DMS114 treated with DMSO at 0.1 percent for 48 hours (cell line): Measurements from ENCODE around the gene SCAMP4.
"Not testable (repeated sequence)": the region's sequence is repeated elsewhere in the genome, so short reads cannot be mapped to it uniquely, and the experiment has no call there.

Experiments used
- DNase-seq: peaks from one replicate; lab custom pipeline; 2025; ENCODE audit not compliant: unreplicated experiment; lab: John Stamatoyannopoulos, UW

Gene SCAMP4

GRCh38 chr19:1866693-1867348 lies 38.4 kb upstream of the SCAMP4 start:
- no peak for DNase-seq

- DNase-seq: no peak
Observed at GRCh38 chr19:1867349-1867724, 37.9 kb upstream of the SCAMP4 start.

DNA sequence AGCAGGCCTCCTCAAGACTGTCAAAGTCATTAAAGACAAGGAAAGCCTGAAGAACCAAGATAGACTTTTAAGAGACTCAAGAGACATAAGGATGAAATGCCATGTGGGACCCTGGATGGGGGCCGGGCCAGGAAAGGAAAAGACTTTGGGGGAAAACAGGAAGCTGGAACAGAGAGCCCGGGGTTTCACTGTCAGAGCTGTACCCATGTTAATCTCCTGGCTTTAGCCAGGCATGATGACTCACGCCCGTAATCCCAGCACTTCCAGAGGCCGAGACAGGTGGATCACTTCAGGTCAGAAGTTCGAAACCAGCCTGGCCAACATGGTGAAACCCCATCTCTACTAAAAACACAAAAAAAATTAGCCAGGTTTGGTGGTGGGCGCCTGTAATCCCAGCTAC lies 36.2 kb upstream of the SCAMP4 start:
- DNase-seq: no peak

GRCh38 chr19:1871140-1871597 lies 34.0 kb upstream of the SCAMP4 start:
- no peak for DNase-seq

DNA sequence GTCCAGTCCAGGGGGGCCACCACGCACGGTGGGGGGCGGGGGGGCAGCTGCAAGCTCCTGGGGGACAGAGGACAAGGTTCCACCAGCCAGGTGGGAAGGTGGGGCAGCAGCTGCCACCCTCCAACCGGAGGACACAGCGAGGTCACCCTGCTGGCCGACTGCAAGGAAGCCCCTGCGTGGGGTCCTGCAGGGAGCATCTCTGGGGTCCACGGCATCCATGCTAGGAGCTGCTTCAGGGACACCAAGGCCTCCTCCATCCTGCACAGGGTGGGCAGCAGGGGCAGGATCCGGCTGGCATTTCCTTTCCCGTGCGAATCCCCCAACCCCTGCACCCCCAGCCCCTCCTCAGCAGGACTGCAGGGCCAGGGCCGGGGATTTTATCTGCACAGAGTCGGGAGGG lies 33.6 kb upstream of the SCAMP4 start:
- DNase-seq: no peak

- DNase-seq: no peak
Observed at GRCh38 chr19:1872807-1873523, 32.2 kb upstream of the SCAMP4 start.

DNA sequence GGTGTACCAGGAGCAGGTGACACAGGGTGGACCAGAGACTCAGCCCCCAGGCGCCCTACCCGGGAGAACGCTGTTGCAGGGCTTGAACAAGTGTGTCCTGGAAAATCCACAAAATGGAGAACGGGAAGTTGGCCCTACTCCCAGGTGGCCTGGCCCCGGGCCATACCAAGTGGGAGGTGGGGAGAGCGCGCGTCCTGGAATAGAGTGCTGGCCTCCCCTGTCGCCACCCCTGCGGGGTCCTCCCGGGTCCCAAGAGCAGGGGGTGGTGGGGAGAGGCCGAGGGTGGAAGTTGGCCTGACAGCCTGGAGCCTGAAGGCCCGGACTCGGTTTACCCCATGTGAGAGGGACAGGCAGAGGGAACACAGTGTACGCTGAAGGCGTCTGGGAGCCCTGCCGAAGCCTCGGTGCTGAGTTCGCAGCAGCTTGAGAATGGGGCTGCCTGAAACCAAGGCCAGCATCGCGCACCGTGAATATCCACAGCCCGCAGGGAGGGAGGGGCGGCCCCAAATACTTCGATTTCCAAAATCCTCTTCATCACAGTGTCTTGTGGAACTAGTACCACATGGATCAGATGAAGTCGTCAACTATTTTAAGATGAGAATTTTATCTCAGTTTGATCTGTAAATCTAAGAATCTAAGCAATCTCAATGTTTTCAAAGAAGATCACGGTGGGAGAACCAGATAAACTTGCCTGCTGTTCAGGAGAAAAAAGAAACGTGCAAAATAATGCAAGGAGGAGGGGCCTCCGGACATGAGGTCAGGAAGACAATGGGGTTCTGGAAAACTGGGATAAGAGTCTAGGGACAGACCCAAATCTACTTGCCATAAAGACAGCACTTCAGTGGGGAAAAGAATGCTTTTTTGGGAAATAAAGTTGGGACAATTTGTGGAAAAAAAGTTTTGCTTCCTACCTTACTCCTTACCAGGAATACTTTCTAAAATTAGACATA lies 31.4 kb upstream of the SCAMP4 start:
- DNase-seq: no peak

DNA sequence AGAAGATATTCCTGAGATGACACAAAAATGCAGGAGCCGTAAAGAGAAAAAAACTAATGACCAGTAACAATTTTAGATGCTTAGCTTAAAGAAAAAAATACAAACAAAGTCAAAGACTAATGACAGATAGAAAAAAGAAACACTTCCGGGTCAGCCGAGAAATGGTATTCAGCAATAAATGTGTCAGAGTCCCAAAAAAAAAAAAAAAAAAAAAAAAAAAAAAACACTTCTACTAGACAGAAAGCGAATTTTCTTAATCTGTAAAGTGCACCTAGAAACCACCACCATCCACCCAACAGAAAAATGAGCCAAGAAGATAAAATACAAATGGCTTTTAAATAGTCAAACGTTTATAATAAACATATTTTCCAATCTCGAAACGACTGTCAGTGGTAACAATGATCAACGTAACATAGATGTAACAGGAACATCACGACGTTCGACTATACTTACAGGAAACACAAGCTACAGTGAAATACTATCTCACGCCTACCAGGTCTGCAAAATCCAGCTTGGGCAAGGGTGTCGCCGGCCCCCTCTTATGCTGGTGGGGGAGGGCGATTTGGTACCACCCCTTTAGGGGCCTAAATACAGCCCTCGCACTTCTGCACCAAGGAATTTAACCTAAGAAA lies 30.5 kb upstream of the SCAMP4 start:
- DNase-seq: no peak

GRCh38 chr19:1875265-1875645 lies 29.9 kb upstream of the SCAMP4 start:
- not testable (repeated sequence) for DNase-seq

GRCh38 chr19:1875646-1876495 lies 29.3 kb upstream of the SCAMP4 start:
- peak; percentile 72 for DNase-seq

GRCh38 chr19:1876496-1877279 lies 28.5 kb upstream of the SCAMP4 start:
- DNase-seq: not testable (repeated sequence)

DNA sequence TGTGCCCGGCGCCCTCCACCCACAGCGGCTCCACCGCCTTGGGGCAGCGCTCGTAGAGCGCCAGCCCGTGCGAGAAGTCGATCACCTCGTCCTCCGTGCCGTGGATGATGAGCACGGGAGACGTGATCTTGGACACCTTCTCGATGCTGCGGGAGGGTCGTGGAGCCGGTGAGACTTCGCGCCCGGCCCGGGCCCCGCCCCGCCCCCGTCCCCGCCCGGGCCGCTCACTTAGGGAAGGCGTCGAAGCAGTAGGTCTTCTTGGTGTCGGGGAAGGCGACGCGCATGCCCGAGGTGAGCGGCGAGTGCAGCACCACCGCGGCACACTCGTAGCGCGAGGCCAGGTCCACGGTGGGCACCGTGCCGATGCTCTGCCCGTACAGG lies 27.9 kb upstream of the SCAMP4 start:
- not testable (repeated sequence) for DNase-seq

- not testable (repeated sequence) for DNase-seq
Observed at GRCh38 chr19:1878583-1878982, 26.6 kb upstream of the SCAMP4 start.

GRCh38 chr19:1879982-1880381 lies 25.2 kb upstream of the SCAMP4 start:
- not testable (repeated sequence) for DNase-seq

GRCh38 chr19:1880611-1881392 lies 24.4 kb upstream of the SCAMP4 start:
- no peak for DNase-seq

DNA sequence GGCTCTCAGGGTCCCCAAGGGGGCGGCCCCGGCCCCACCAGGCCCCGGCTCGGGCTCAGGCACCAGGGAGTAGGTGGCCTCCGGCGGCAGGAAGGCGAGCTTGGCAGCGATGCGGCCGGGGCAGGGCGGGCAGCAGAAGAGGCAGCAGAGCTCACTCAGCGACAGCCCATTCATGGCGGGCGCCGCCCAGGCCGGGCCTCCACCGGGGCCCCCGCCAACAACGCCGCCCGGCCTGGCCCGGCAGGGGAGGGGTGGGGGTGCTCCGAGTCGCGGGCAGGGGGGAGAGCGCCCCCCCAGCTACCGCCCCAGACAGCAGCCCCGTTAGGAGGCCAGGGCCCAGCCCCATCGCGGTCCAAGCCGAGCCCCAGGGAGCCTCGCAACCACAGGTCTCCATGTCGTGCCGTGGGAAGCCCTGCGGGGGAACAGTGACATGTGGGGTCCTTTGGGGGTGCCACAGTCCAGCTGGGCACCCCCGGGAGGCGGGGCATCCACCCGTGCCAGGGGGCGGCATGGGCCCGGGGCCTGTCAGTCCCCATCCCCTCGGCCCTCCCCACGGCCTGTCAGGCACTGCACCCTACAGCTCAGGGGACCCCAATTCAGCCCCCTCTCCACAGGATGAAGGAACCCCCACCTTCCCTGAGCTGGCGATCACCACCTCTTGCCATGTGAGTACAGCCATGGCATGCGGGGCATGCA lies 23.7 kb upstream of the SCAMP4 start:
- DNase-seq: not testable (repeated sequence)

- no peak for DNase-seq
Observed at GRCh38 chr19:1882089-1882785, 23.0 kb upstream of the SCAMP4 start.
